A549 (cell line): ENCODE results near the gene PAEP.

Experiments used
- ATOH8 ChIP-seq: fragments of 250-450 bp; sonication (Bioruptor Pico); IDR thresholded peaks from 2 replicates; pipeline ENCODE4 v1.5.0; 2020; ENCODE audit warnings: low read depth, mild to moderate bottlenecking, moderate library complexity
- CBX2 ChIP-seq: fragments of 200-600 bp; sonication (generic); IDR thresholded peaks from 2 replicates; pipeline ENCODE4 v1.6.1; 2016; ENCODE audit warnings: low read depth, mild to moderate bottlenecking, borderline replicate concordance
- CHD2 ChIP-seq: fragments of 150-350 bp; IDR thresholded peaks from 2 replicates; pipeline ENCODE4 v1.6.1; 2014; ENCODE audit warnings: low read length; ENCODE audit not compliant: partially characterized antibody
- EP300 ChIP-seq, 2 experiments: fragments of >200 bp; sonication (Bioruptor Twin); formaldehyde crosslinking; IDR thresholded peaks; 2 replicates in 1 of 2; 3 replicates in 1 of 2; pipeline ENCODE4 v1.6.1; 2016 to 2017
- KDM5A ChIP-seq: fragments of 200-600 bp; sonication (generic); IDR thresholded peaks from 2 replicates; pipeline ENCODE4 v1.6.1; 2016; ENCODE audit warnings: antibody characterized with exemption, mild to moderate bottlenecking
- MAZ ChIP-seq: fragments of 150-350 bp; IDR thresholded peaks from 2 replicates; pipeline ENCODE4 v1.6.1; 2014; ENCODE audit warnings: antibody characterized with exemption, low read depth, low read length, borderline replicate concordance
- SREBF2 ChIP-seq: fragments of 450-650 bp; IDR thresholded peaks from 2 replicates; pipeline ENCODE4 v1.6.1; 2014; ENCODE audit warnings: mild to moderate bottlenecking, moderate library complexity
- TF ChIP-seq, protein P1 (sequence below): fragments of 150-350 bp; IDR thresholded peaks from 2 replicates; pipeline ENCODE4 v1.6.1; 2014; ENCODE audit warnings: low read depth, mild to moderate bottlenecking, low read length
- TF ChIP-seq, protein P2 (sequence below): fragments of >200 bp; sonication (Bioruptor Twin); formaldehyde crosslinking; IDR thresholded peaks from 3 replicates; pipeline ENCODE4 v1.5.1; 2016

- TF ChIP-seq SREBF2: no peak
- TF ChIP-seq KDM5A: no peak
- TF ChIP-seq, protein P1, sequence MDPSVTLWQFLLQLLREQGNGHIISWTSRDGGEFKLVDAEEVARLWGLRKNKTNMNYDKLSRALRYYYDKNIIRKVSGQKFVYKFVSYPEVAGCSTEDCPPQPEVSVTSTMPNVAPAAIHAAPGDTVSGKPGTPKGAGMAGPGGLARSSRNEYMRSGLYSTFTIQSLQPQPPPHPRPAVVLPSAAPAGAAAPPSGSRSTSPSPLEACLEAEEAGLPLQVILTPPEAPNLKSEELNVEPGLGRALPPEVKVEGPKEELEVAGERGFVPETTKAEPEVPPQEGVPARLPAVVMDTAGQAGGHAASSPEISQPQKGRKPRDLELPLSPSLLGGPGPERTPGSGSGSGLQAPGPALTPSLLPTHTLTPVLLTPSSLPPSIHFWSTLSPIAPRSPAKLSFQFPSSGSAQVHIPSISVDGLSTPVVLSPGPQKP: no peak
- TF ChIP-seq, protein P2, sequence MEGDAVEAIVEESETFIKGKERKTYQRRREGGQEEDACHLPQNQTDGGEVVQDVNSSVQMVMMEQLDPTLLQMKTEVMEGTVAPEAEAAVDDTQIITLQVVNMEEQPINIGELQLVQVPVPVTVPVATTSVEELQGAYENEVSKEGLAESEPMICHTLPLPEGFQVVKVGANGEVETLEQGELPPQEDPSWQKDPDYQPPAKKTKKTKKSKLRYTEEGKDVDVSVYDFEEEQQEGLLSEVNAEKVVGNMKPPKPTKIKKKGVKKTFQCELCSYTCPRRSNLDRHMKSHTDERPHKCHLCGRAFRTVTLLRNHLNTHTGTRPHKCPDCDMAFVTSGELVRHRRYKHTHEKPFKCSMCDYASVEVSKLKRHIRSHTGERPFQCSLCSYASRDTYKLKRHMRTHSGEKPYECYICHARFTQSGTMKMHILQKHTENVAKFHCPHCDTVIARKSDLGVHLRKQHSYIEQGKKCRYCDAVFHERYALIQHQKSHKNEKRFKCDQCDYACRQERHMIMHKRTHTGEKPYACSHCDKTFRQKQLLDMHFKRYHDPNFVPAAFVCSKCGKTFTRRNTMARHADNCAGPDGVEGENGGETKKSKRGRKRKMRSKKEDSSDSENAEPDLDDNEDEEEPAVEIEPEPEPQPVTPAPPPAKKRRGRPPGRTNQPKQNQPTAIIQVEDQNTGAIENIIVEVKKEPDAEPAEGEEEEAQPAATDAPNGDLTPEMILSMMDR: no peak
- no peak for TF ChIP-seq ATOH8
- TF ChIP-seq MAZ: no peak
- TF ChIP-seq EP300 (IDR thresholded peaks at IDR 0.05): no peak
- no peak for TF ChIP-seq CBX2
- TF ChIP-seq CHD2: no peak
Observed at GRCh38 chr9:135608999-135609317, 47.4 kb downstream of the PAEP start.
